Endodermal cell (in vitro differentiated cells): ENCODE data around the gene FFAR4. TPM values are rescaled to one million over a fixed set of nuclear protein-coding genes. Genes with fewer than 3 reads are reported as not detected.
A peak's percentile ranks its signal among the peaks of the same experiment; 100 is the strongest.

Experiments used
- DNase-seq: peaks from one replicate; pipeline ENCODE4 v3.0.0-alpha.2; 2017
- H3K27ac ChIP-seq: 2 replicates; pipeline ENCODE4 v1.5.1; 2013; ENCODE audit warnings: mild to moderate bottlenecking, low read depth, low read length, moderate library complexity
- H3K27me3 ChIP-seq: 2 replicates; pipeline ENCODE4 v1.6.1; 2013; ENCODE audit warnings: mild to moderate bottlenecking, low read length, moderate library complexity; ENCODE audit not compliant: insufficient read depth, control insufficient read depth, poor library complexity, severe bottlenecking
- H3K36me3 ChIP-seq: 2 replicates; pipeline ENCODE4 v1.7.0; 2013; ENCODE audit warnings: mild to moderate bottlenecking, low read length, moderate library complexity; ENCODE audit not compliant: control insufficient read depth, insufficient read depth
- H3K4me1 ChIP-seq: one replicate; pipeline ENCODE4 v1.7.0; 2013; ENCODE audit warnings: low read length; ENCODE audit not compliant: control insufficient read depth, insufficient read depth
- H3K4me3 ChIP-seq: 2 replicates; pipeline ENCODE4 v1.5.1; 2013; ENCODE audit warnings: mild to moderate bottlenecking, low read length, moderate library complexity
- H3K9ac ChIP-seq: 2 replicates; pipeline ENCODE4 v1.6.1; 2013; ENCODE audit warnings: mild to moderate bottlenecking, low read length, moderate library complexity; ENCODE audit not compliant: poor library complexity, severe bottlenecking; ENCODE audit errors: extremely low read depth
- H3K9me3 ChIP-seq: 2 replicates; pipeline ENCODE4 v1.6.1; 2013; ENCODE audit warnings: mild to moderate bottlenecking, low read length, moderate library complexity; ENCODE audit not compliant: control insufficient read depth
- H3K27ac Mint-ChIP-seq: 2 replicates; pipeline ENCODE4 v1.8.0; 2020; ENCODE audit warnings: mixed read lengths
- H3K27me3 Mint-ChIP-seq: 2 replicates; pipeline ENCODE4 v1.8.0; 2021; ENCODE audit warnings: mild to moderate bottlenecking, mixed read lengths; ENCODE audit not compliant: insufficient read depth
- H3K36me3 Mint-ChIP-seq: 2 replicates; pipeline ENCODE4 v1.8.0; 2020; ENCODE audit warnings: low read depth, mixed read lengths
- H3K4me1 Mint-ChIP-seq: 2 replicates; pipeline ENCODE4 v1.8.0; 2020; ENCODE audit warnings: mixed read lengths
- H3K4me3 Mint-ChIP-seq: 2 replicates; pipeline ENCODE4 v1.8.0; 2020; ENCODE audit warnings: mild to moderate bottlenecking, moderate library complexity, mixed read lengths
- H3K9me3 Mint-ChIP-seq: 2 replicates; pipeline ENCODE4 v1.8.0; 2020; ENCODE audit warnings: mild to moderate bottlenecking, mixed read lengths
- WGBS, 2 experiments: methylation state at CpG; one replicate each; pipeline versions ENCODE4 v1.1.5 to v1.1.7; 2013; ENCODE audit warnings: missing lambda C conversion rate in 2 of 2, mixed read lengths in 1 of 2; ENCODE audit not compliant: insufficient coverage in 1 of 2, insufficient read length in 1 of 2; 5-methylcytosine and 5-hydroxymethylcytosine counted together
- total RNA-seq, 2 donors: library from RNA; stranded (reverse); fragmentation: NEBNext Ultra II Directional in 1 of 2; extraction: Animal tissue kit (Norgen Biotek cat#: 25700) in 1 of 2; gene quantifications; 2 replicates in 1 of 2; 3 replicates in 1 of 2; pipeline ENCODE4 v1.2.1, GENCODE V29; 2021
- TF ChIP-seq, protein P1 (sequence below): fragments of 200-600 bp; sonication (generic); conservative IDR thresholded peaks from 2 replicates; pipeline ENCODE4 v1.5.0; 2021; ENCODE audit warnings: antibody characterized with exemption, mild to moderate bottlenecking

FFAR4 gene
- total RNA-seq, 2 donors from 2014 or later = not detected

DNA sequence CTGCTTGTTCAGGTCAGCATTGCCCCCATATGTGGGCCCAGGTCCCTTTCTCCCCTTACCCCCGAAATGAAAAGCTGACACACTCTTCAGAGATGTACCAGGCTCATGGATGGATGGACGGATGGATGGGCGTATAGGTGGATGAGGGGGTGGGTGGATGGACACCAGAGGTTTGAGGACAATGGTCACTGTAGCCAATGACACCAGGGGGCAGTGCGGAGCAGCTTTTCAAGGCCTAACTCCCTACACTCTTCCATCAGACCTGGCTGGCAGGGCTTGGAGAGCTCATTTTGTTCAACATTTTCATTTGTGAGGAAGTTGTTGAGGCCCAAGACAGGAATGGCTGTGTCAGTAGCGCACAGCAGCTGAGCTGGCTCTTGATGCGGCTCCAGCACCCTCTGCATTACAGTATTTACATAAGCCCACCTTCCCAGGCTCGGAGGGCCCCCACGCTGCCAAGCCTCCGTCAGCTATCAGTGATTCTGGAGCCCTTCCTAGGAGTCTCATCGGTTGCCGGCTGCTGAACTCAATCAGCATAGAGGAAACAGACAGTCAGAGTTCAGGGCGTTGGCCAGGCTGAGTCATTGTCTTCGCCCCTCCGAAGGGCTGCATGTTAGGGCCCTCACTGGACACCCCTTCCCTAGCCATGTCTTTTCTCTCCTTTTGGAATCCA lies 11.6 kb upstream of the FFAR4 start:
- H3K27ac Mint-ChIP-seq = peak overlapping the region; percentile 39
- peaks cover 4% of the 10 kb centered on the region for H3K4me1 Mint-ChIP-seq
- no peaks in the 10 kb centered on the region for H3K36me3 Mint-ChIP-seq
- Histone ChIP-seq H3K36me3 (no peaks in the 10 kb centered on the region), H3K9me3 (no peaks in the 10 kb centered on the region), H3K27me3 (no peaks in the 10 kb centered on the region), H3K4me3 (no peak overlapping the region), H3K9ac (no peak overlapping the region), H3K4me1 (no peaks in the 10 kb centered on the region), H3K27ac (no peak overlapping the region)
- H3K4me3 Mint-ChIP-seq = no peak overlapping the region
- TF ChIP-seq, protein P1, sequence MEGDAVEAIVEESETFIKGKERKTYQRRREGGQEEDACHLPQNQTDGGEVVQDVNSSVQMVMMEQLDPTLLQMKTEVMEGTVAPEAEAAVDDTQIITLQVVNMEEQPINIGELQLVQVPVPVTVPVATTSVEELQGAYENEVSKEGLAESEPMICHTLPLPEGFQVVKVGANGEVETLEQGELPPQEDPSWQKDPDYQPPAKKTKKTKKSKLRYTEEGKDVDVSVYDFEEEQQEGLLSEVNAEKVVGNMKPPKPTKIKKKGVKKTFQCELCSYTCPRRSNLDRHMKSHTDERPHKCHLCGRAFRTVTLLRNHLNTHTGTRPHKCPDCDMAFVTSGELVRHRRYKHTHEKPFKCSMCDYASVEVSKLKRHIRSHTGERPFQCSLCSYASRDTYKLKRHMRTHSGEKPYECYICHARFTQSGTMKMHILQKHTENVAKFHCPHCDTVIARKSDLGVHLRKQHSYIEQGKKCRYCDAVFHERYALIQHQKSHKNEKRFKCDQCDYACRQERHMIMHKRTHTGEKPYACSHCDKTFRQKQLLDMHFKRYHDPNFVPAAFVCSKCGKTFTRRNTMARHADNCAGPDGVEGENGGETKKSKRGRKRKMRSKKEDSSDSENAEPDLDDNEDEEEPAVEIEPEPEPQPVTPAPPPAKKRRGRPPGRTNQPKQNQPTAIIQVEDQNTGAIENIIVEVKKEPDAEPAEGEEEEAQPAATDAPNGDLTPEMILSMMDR = peak; percentile 92
- peaks cover 9% of the 10 kb centered on the region for H3K27me3 Mint-ChIP-seq
- H3K9me3 Mint-ChIP-seq = peaks cover 6% of the 10 kb centered on the region
- DNase-seq = peak; percentile 94
- WGBS, 2 experiments = 49 to 54% methylated on average over 11 to 14 of the region's 14 CpGs

DNA sequence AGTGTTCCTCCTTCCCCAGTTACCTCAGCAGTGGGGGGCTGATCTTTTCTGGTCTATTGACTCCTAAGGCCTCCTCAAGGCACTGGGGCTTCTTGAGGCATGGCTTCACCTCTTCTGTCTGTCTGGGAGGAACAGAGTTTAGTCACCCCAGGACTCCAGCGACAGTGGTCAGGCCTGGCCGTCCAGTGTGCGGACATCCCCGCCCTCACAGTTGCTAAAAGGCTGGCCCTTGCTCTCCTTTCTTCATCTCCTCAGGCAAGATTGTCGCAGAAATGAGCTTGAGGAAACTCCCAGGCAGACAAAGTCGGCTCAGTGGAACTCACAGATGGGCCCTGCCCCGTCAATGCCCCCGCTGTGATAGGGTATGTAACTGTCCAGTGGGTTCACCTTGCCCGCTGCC lies 7.0 kb upstream of the FFAR4 start:
- H3K4me3 ChIP-seq = no peak overlapping the region
- no peak overlapping the region for H3K27ac ChIP-seq
- Mint-ChIP-seq H3K4me3 (no peak overlapping the region), H3K27ac (no peak overlapping the region), H3K36me3 (no peaks in the 10 kb centered on the region), H3K4me1 (peaks cover 4% of the 10 kb centered on the region), H3K27me3 (peaks cover 30% of the 10 kb centered on the region), H3K9me3 (peaks cover 6% of the 10 kb centered on the region)
- H3K36me3 ChIP-seq = no peaks in the 10 kb centered on the region
- H3K9ac ChIP-seq = no peak overlapping the region
- no peaks in the 10 kb centered on the region for H3K9me3 ChIP-seq
- H3K27me3 ChIP-seq = peaks cover 34% of the 10 kb centered on the region
- no peaks in the 10 kb centered on the region for H3K4me1 ChIP-seq
- TF ChIP-seq, protein P1 = no peak
- WGBS, 2 experiments = 88 to 92% methylated on average over 9 of the region's 9 CpGs
- no peak for DNase-seq

DNA sequence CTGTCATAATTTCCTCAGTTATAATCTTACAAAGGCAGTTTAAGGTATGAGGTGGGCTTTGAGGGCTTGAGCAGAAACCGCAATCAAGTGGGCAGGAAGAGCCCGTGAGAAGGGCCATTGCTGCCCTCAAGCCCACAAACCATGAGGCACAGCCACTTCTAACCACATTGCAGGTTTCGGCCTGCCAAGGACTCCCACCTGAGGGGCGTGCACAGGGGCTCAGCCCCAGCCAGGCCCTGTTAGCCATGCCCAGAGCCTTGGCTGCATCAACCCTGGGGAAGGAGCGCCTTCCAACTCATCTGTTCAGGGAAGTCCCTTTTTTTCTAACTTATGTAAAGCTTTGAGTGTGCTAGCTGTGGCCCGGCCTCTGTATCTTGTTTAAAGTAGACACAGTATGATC lies 5.9 kb upstream of the FFAR4 start:
- no peak overlapping the region for H3K27ac ChIP-seq
- no peaks in the 10 kb centered on the region for H3K4me1 ChIP-seq
- H3K4me3 ChIP-seq = no peak overlapping the region
- Mint-ChIP-seq H3K27ac (no peak overlapping the region), H3K4me1 (no peaks in the 10 kb centered on the region), H3K27me3 (peaks cover 40% of the 10 kb centered on the region), H3K4me3 (no peak overlapping the region), H3K36me3 (no peaks in the 10 kb centered on the region), H3K9me3 (peaks cover 6% of the 10 kb centered on the region)
- TF ChIP-seq, protein P1 = no peak
- H3K9me3 ChIP-seq = no peaks in the 10 kb centered on the region
- H3K36me3 ChIP-seq = no peaks in the 10 kb centered on the region
- no peak for DNase-seq
- no peak overlapping the region for H3K9ac ChIP-seq
- 94 to 95% methylated on average over 5 to 6 of the region's 6 CpGs for WGBS, 2 experiments
- peaks cover 45% of the 10 kb centered on the region for H3K27me3 ChIP-seq
